Ramos (cell line): Measurements from ENCODE around the gene GIMAP5.

Experiments
- in situ Hi-C: fragments of 300-500 bp; cut with MboI; formaldehyde crosslinking; loops from one replicate; pipeline ENCODE4 v1.14.3; 2022; ENCODE audit warnings: low sequenced_read_pairs; ENCODE audit not compliant: unreplicated experiment

GIMAP5 gene

GRCh38 chr7:150734254-150734653 lies 3.0 kb upstream of the GIMAP5 start:
- in situ Hi-C loops, result no loop called here

GRCh38 chr7:150735596-150736358 lies 1.4 kb upstream of the GIMAP5 start:
- in situ Hi-C loops, result no loop called here

- in situ Hi-C loops, result no loop called here
Measured at GRCh38 chr7:150736864-150737263, 354 bp upstream of the GIMAP5 start.

GRCh38 chr7:150738092-150738491 lies 874 bp downstream of the GIMAP5 start:
- in situ Hi-C loops, result no loop called here

GRCh38 chr7:150738591-150739001 lies 1.4 kb downstream of the GIMAP5 start:
- in situ Hi-C loops, result no loop called here

- in situ Hi-C loops, result no loop called here
Measured at GRCh38 chr7:150739033-150739432, 1.8 kb downstream of the GIMAP5 start.

GRCh38 chr7:150740053-150740452 lies 2.8 kb downstream of the GIMAP5 start:
- in situ Hi-C loops, result no loop called here

GRCh38 chr7:150742286-150742968 lies 5.2 kb downstream of the GIMAP5 start:
- in situ Hi-C loops, result no loop called here

GRCh38 chr7:150744041-150744656 lies 6.9 kb downstream of the GIMAP5 start:
- in situ Hi-C loops, result no loop called here

GRCh38 chr7:150745086-150745485 lies 7.9 kb downstream of the GIMAP5 start:
- in situ Hi-C loops, result no loop called here

- in situ Hi-C loops, result no loop called here
Measured at GRCh38 chr7:150745876-150746275, 8.7 kb downstream of the GIMAP5 start.

- in situ Hi-C loops, result no loop called here
Measured at GRCh38 chr7:150746921-150747320, 9.7 kb downstream of the GIMAP5 start.

GRCh38 chr7:150748376-150748775 lies 11.2 kb downstream of the GIMAP5 start:
- in situ Hi-C loops, result no loop called here

GRCh38 chr7:150751702-150752101 lies 14.5 kb downstream of the GIMAP5 start:
- in situ Hi-C loops, result loop anchor here (10.0 to 25.0 kb wide), 2 partner anchors 307 to 464 kb away; no protein-coding TSS in a partner anchor

- in situ Hi-C loops, result loop anchor here (10.0 to 25.0 kb wide), 2 partner anchors 308 to 466 kb away; no protein-coding TSS in a partner anchor
Measured at GRCh38 chr7:150753239-150753638, 16.0 kb downstream of the GIMAP5 start.

GRCh38 chr7:150753826-150754603 lies 16.8 kb downstream of the GIMAP5 start:
- in situ Hi-C loops, result loop anchor here (10.0 to 25.0 kb wide), 2 partner anchors 309 to 467 kb away; no protein-coding TSS in a partner anchor

- in situ Hi-C loops, result loop anchor here (10.0 to 25.0 kb wide), 2 partner anchors 310 to 468 kb away; no protein-coding TSS in a partner anchor
Measured at GRCh38 chr7:150754951-150755350, 17.7 kb downstream of the GIMAP5 start.

GRCh38 chr7:150755473-150756099 lies 18.4 kb downstream of the GIMAP5 start:
- in situ Hi-C loops, result loop anchor here (10.0 to 25.0 kb wide), 2 partner anchors 311 to 468 kb away; no protein-coding TSS in a partner anchor

- in situ Hi-C loops, result loop anchor here (10.0 to 25.0 kb wide), 2 partner anchors 311 to 469 kb away; no protein-coding TSS in a partner anchor
Measured at GRCh38 chr7:150756166-150756565, 18.9 kb downstream of the GIMAP5 start.
